Activated T-helper 1 cell treated with anti-CD3 and anti-CD28 coated beads, Interleukin-12 subunit alpha, Interleukin-12 subunit beta, Interleukin-2, Interleukin-4 antibody, amounts not matched to agents 30 ng/mL and 10 ng/mL and 1 ng/mL, durations not matched to agents 14 hours and 24 hours and 36 hours (primary cell): ENCODE data around the gene GTF2E1. TPM values are rescaled to one million over a fixed set of nuclear protein-coding genes. Genes with fewer than 3 reads are reported as not detected.
A peak's percentile ranks its signal among the peaks of the same experiment; 100 is the strongest.
"Not testable (repeated sequence)": the region's sequence is repeated elsewhere in the genome, so short reads cannot be mapped to it uniquely, and the experiment has no call there.

ENCODE experiments used
- DNase-seq: peaks from one replicate; pipeline ENCODE4 v3.0.0; 2021; ENCODE audit warnings: low spot score
- H3K27ac Mint-ChIP-seq: one replicate; pipeline ENCODE4 v1.8.0; 2021; ENCODE audit warnings: mild to moderate bottlenecking, mixed read lengths
- H3K27me3 Mint-ChIP-seq: one replicate; pipeline ENCODE4 v1.8.0; 2022; ENCODE audit warnings: mild to moderate bottlenecking, moderate library complexity, mixed read lengths; ENCODE audit not compliant: insufficient read depth
- H3K36me3 Mint-ChIP-seq: one replicate; pipeline ENCODE4 v1.8.0; 2021; ENCODE audit warnings: low read depth, mixed read lengths
- H3K4me1 Mint-ChIP-seq: one replicate; pipeline ENCODE4 v1.8.0; 2021; ENCODE audit warnings: low read depth, mixed read lengths
- H3K4me3 Mint-ChIP-seq: one replicate; pipeline ENCODE4 v1.8.0; 2021; ENCODE audit warnings: mild to moderate bottlenecking, moderate library complexity, mixed read lengths
- H3K9me3 Mint-ChIP-seq: one replicate; pipeline ENCODE4 v1.8.0; 2021; ENCODE audit warnings: mixed read lengths
- intact Hi-C: fragments of 100-400 bp; cut with micrococcal nuclease; formaldehyde crosslinking; loops from one replicate; pipeline ENCODE4 v1.15.1; 2024
- total RNA-seq: library from RNA; stranded (reverse); gene quantifications from 2 replicates; pipeline ENCODE4 v1.2.3, GENCODE V29; 2022

GTF2E1 gene
- total RNA-seq, 1 donor from 2014 or later, result 25.3 TPM

GRCh38 chr3:120764206-120764605, 21.7 kb downstream of the GTF2E1 start:
- Mint-ChIP-seq H3K27ac (no peak overlapping the region), H3K9me3 (no peaks in the 10 kb centered on the region), H3K4me3 (no peak overlapping the region), H3K4me1 (peaks cover 29% of the 10 kb centered on the region), H3K27me3 (no peaks in the 10 kb centered on the region), H3K36me3 (peaks cover 3% of the 10 kb centered on the region)
- intact Hi-C loops, result no loop called here
- no peak for DNase-seq

- H3K9me3 Mint-ChIP-seq, result no peaks in the 10 kb centered on the region
- no peak overlapping the region for H3K4me3 Mint-ChIP-seq
- H3K36me3 Mint-ChIP-seq, result no peaks in the 10 kb centered on the region
- H3K27ac Mint-ChIP-seq, result peak overlapping the region; percentile 35
- DNase-seq, result no peak
- H3K4me1 Mint-ChIP-seq, result peaks cover 31% of the 10 kb centered on the region
- H3K27me3 Mint-ChIP-seq, result no peaks in the 10 kb centered on the region
- intact Hi-C loops, result no loop called here
Observed at GRCh38 chr3:120765830-120766493, 23.4 kb downstream of the GTF2E1 start.

GRCh38 chr3:120766576-120766975, 24.0 kb downstream of the GTF2E1 start:
- Mint-ChIP-seq H3K27ac (no peak overlapping the region), H3K36me3 (no peaks in the 10 kb centered on the region)
- intact Hi-C loops, result no loop called here

GRCh38 chr3:120767106-120767505, 24.6 kb downstream of the GTF2E1 start:
- peaks cover 2% of the 10 kb centered on the region for H3K36me3 Mint-ChIP-seq
- H3K27me3 Mint-ChIP-seq, result no peaks in the 10 kb centered on the region
- no peaks in the 10 kb centered on the region for H3K9me3 Mint-ChIP-seq
- intact Hi-C loops, result no loop called here
- H3K4me1 Mint-ChIP-seq, result peaks cover 26% of the 10 kb centered on the region
- no peak overlapping the region for H3K27ac Mint-ChIP-seq
- no peak for DNase-seq
- no peak overlapping the region for H3K4me3 Mint-ChIP-seq

More at GRCh38 chr3:120766576-120766975, 24.0 kb downstream of the GTF2E1 start:
- no peak for DNase-seq
- no peak overlapping the region for H3K4me3 Mint-ChIP-seq
- no peaks in the 10 kb centered on the region for H3K27me3 Mint-ChIP-seq
- no peaks in the 10 kb centered on the region for H3K9me3 Mint-ChIP-seq
- peaks cover 26% of the 10 kb centered on the region for H3K4me1 Mint-ChIP-seq

- H3K4me1 Mint-ChIP-seq, result peaks cover 20% of the 10 kb centered on the region
- intact Hi-C loops, result no loop called here
- H3K36me3 Mint-ChIP-seq, result peaks cover 2% of the 10 kb centered on the region
- no peak overlapping the region for H3K27ac Mint-ChIP-seq
- no peaks in the 10 kb centered on the region for H3K27me3 Mint-ChIP-seq
- H3K9me3 Mint-ChIP-seq, result no peaks in the 10 kb centered on the region
- no peak overlapping the region for H3K4me3 Mint-ChIP-seq
- DNase-seq, result no peak
Observed at GRCh38 chr3:120769436-120769835, 26.9 kb downstream of the GTF2E1 start.

GRCh38 chr3:120770891-120771290, 28.3 kb downstream of the GTF2E1 start:
- no peak overlapping the region for H3K27ac Mint-ChIP-seq
- DNase-seq, result no peak
- intact Hi-C loops, result no loop called here
- no peaks in the 10 kb centered on the region for H3K27me3 Mint-ChIP-seq
- H3K9me3 Mint-ChIP-seq, result no peaks in the 10 kb centered on the region
- peaks cover 2% of the 10 kb centered on the region for H3K36me3 Mint-ChIP-seq
- no peak overlapping the region for H3K4me3 Mint-ChIP-seq
- H3K4me1 Mint-ChIP-seq, result peaks cover 13% of the 10 kb centered on the region

- intact Hi-C loops, result no loop called here
- Mint-ChIP-seq H3K9me3 (no peaks in the 10 kb centered on the region), H3K36me3 (peaks cover 2% of the 10 kb centered on the region), H3K27ac (no peak overlapping the region), H3K27me3 (no peaks in the 10 kb centered on the region), H3K4me1 (peaks cover 11% of the 10 kb centered on the region), H3K4me3 (no peak overlapping the region)
- DNase-seq, result no peak
Observed at GRCh38 chr3:120772081-120772480, 29.5 kb downstream of the GTF2E1 start.

GRCh38 chr3:120773932-120774331, 31.4 kb downstream of the GTF2E1 start:
- H3K36me3 Mint-ChIP-seq, result peaks cover 4% of the 10 kb centered on the region
- H3K27ac Mint-ChIP-seq, result no peak overlapping the region
- no peaks in the 10 kb centered on the region for H3K27me3 Mint-ChIP-seq
- H3K4me3 Mint-ChIP-seq, result no peak overlapping the region
- peak; percentile 11 for DNase-seq
- H3K4me1 Mint-ChIP-seq, result peaks cover 11% of the 10 kb centered on the region
- intact Hi-C loops, result loop anchor here (2.0 kb wide), 1 partner anchor 31 kb away; the partner anchor contains the start of genes GTF2E1 and RABL3
- H3K9me3 Mint-ChIP-seq, result no peaks in the 10 kb centered on the region

- peaks cover 7% of the 10 kb centered on the region for H3K4me1 Mint-ChIP-seq
- H3K27ac Mint-ChIP-seq, result no peak overlapping the region
- no peak overlapping the region for H3K4me3 Mint-ChIP-seq
- intact Hi-C loops, result loop anchor here (2.0 kb wide), 1 partner anchor 33 kb away; the partner anchor contains the start of genes GTF2E1 and RABL3
- H3K36me3 Mint-ChIP-seq, result peaks cover 8% of the 10 kb centered on the region
- no peaks in the 10 kb centered on the region for H3K9me3 Mint-ChIP-seq
- no peak for DNase-seq
- H3K27me3 Mint-ChIP-seq, result no peaks in the 10 kb centered on the region
Observed at GRCh38 chr3:120775411-120775810, 32.9 kb downstream of the GTF2E1 start.

GRCh38 chr3:120778776-120779175, 36.2 kb downstream of the GTF2E1 start:
- no peaks in the 10 kb centered on the region for H3K27me3 Mint-ChIP-seq
- H3K4me3 Mint-ChIP-seq, result no peak overlapping the region
- no peak for DNase-seq
- intact Hi-C loops, result no loop called here
- peaks cover 20% of the 10 kb centered on the region for H3K36me3 Mint-ChIP-seq
- H3K9me3 Mint-ChIP-seq, result no peaks in the 10 kb centered on the region
- H3K27ac Mint-ChIP-seq, result no peak overlapping the region
- H3K4me1 Mint-ChIP-seq, result no peaks in the 10 kb centered on the region

- Mint-ChIP-seq H3K9me3 (no peaks in the 10 kb centered on the region), H3K36me3 (peaks cover 20% of the 10 kb centered on the region), H3K4me3 (no peak overlapping the region), H3K27me3 (no peaks in the 10 kb centered on the region), H3K27ac (no peak overlapping the region), H3K4me1 (no peaks in the 10 kb centered on the region)
- no peak for DNase-seq
- intact Hi-C loops, result no loop called here
Observed at GRCh38 chr3:120780977-120781376, 38.4 kb downstream of the GTF2E1 start.

GRCh38 chr3:120785832-120786231, 43.3 kb downstream of the GTF2E1 start:
- H3K4me1 Mint-ChIP-seq, H3K4me3 Mint-ChIP-seq, DNase-seq, intact Hi-C loops, H3K27ac Mint-ChIP-seq, H3K27me3 Mint-ChIP-seq, H3K9me3 Mint-ChIP-seq: not testable (repeated sequence)
- peaks cover 14% of the 10 kb centered on the region for H3K36me3 Mint-ChIP-seq

GRCh38 chr3:120791010-120791409, 48.5 kb downstream of the GTF2E1 start:
- no peaks in the 10 kb centered on the region for H3K27me3 Mint-ChIP-seq
- no peak overlapping the region for H3K27ac Mint-ChIP-seq
- no peaks in the 10 kb centered on the region for H3K36me3 Mint-ChIP-seq
- no peak for DNase-seq
- H3K4me3 Mint-ChIP-seq, result no peak overlapping the region
- H3K9me3 Mint-ChIP-seq, result no peaks in the 10 kb centered on the region
- H3K4me1 Mint-ChIP-seq, result no peaks in the 10 kb centered on the region
- intact Hi-C loops, result loop anchor here (10.0 kb wide), 1 partner anchor 436 kb away; no protein-coding TSS in a partner anchor
